Putamen (tissue), 1 donor: ENCODE results near the gene SETDB2.
"Not testable (repeated sequence)": the region's sequence is repeated elsewhere in the genome, so short reads cannot be mapped to it uniquely, and the experiment has no call there.

Experiments
- DNase-seq: peaks from one replicate; pipeline ENCODE4 v3.0.0-alpha.2; 2016; ENCODE audit warnings: low spot score

SETDB2 gene

DNA sequence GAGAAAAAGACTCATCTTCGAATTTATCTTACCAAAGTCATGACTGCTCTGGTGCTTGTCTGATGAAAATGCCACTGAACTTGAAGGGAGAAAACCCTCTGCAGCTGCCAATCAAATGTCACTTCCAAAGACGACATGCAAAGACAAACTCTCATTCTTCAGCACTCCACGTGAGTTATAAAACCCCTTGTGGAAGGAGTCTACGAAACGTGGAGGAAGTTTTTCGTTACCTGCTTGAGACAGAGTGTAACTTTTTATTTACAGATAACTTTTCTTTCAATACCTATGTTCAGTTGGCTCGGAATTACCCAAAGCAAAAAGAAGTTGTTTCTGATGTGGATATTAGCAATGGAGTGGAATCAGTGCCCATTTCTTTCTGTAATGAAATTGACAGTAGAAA, 32.5 kb downstream of the SETDB2 start:
- no peak for DNase-seq

GRCh38 chr13:49481788-49482187, 37.7 kb downstream of the SETDB2 start:
- no peak for DNase-seq

DNA sequence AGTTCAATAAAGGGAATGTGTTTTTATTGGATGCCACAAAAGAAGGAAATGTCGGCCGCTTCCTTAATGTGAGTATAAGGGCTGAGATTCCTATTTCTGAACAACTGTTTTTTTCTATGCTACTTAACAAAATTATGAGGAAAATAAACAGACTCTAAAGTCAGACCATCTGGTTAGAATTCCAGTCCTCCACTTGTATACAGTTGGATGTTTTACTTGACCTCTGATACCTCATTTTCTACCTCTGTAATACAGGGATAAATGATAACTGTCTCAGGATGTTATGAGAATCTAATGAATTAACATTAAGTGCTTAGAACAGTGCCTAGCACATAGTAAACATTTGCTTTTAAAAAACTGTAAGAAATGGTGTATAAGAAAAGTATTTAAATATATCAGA, 44.5 kb downstream of the SETDB2 start:
- DNase-seq: no peak

DNA sequence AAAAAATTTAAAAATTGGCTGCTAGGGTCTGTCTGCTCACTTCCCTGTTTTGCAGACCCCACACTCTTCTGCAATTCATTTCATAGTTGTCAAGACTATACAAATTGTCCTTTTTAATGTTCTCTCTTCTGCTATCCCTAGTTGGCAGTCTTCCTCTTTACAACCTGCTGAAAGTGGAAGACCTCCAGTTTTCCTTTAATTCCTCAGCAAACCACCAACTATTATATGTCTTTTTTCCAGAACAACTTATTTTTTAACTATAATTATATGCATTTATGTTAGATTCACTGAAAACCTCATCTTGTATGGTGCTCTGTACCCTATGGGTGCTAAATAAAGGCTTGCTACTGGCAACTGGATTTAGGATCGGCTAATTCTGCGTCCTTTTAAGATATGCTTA, 50.6 kb downstream of the SETDB2 start:
- no peak for DNase-seq

GRCh38 chr13:49495783-49496762, 52.0 kb downstream of the SETDB2 start, which contains the start of gene PHF11:
Gene PHF11 (plus strand): TSS chr13:49495953. CDS start chr13:49496002, 49 bp downstream.
- DNase-seq: peak; percentile 70

DNA sequence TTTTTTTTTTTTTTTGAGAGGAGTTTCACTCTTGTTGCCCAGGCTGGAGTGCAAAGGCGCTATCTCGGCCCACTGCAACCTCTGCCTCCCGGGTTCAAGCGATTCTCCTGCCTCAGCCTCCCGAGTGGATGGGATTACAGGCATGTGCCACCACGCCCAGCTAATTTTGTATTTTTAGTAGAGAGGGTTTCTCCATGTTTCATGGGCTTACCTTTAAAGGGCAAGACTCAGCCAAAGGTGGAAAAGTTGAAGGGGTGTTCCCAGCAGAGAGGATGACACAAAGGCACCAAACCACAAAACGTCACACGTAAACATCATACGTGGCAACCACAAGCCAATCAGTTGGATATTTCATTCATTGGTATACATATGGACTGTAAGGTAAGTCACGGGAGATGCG, 52.8 kb downstream of the SETDB2 start:
- DNase-seq: not testable (repeated sequence)

DNA sequence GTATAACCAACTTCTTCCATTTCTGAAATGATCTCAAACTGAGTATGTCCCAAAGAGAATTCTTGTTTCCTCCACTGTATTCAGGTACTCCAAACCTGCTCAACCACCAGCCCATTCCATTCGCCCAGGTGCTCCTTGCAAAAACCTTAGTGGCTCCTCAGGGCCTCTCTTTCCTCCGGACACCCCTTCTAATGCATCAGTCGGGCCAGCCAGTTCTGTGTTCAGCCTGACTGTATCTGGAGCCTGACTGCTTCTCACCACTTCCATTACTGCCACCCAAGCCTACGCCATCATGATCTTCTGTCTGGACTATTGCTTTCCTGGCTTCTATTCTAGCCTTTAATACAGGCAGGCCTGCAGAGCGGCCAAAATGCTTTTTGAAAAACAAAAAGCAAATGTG, 53.2 kb downstream of the SETDB2 start:
- DNase-seq: no peak

DNA sequence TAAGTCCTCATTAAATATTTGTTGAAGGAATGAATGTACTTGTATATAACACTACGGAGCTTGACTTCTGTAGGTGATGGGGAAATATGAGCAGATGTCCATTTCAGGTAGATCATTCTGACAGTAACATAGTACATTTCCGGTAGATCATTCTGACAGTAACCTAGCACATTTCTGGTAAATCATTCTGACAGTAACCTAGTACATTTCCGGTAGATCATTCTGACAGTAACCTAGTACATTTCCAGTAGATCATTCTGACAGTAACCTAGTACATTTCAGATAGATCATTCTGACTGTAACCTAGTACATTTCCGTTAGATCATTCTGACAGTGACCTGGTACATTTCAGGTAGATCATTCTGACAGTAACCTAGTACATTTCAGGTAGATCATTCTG, 54.1 kb downstream of the SETDB2 start:
- no peak for DNase-seq

GRCh38 chr13:49499889-49500660, 56.0 kb downstream of the SETDB2 start:
- DNase-seq: no peak

DNA sequence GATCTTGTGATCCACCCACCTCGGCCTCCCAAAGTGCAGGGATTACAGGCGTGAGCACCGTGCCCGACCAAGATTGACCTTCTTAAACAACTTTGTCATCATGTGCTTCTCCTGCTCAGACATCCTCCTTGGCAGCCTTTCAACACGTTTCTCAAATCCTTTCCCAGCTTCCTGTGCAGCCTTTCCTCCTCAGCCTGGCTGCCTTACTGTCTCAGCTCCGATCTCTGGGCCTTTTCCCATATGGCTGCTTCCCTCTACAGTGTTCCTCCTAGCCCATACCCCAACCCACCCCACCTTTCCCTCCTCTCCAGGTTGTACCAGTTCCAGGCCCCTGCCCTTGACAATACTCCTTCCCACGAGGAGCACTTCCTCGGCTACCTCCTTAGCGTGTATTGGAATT, 58.9 kb downstream of the SETDB2 start:
- DNase-seq: no peak

DNA sequence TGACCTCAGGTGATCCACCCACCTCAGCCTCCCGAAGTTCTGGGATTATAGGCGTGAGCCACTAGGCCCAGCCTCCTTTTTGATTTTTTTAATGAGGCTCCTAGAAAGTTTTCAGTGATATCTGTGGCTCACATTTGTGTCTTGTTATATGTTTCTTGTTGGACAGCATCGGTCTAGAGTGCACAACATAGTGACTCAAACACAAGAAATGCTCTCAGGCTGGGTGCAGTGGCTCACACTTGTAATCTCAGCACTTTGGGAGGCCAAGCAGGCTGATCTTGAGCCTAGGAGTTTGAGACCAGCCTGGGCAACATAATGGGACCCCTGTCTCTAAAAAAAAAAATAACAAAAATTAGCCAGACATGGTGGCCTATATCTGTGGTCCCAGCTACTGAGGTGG, 59.9 kb downstream of the SETDB2 start:
- DNase-seq: no peak

- DNase-seq: no peak
Measured at GRCh38 chr13:49512578-49512977, 68.5 kb downstream of the SETDB2 start.

DNA sequence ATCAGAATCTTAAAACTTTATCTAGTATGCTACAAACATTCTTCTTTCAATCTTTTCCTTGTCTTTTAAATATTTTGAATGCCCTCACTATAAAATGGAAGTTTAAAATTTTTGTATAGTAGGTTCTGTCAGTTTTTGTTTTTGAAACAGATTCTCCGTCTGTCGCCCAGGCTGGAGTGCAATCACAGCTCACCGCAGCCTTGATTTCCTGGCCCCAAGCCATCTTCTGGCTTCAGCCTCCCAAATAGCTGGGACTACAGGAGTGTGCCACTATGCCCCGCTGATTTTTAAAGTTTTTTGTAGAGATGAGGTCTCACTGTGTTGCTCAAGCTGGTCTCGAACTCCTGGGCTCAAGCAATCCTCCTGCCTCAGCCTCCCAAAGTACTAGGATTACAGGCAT, 72.4 kb downstream of the SETDB2 start:
- no peak for DNase-seq

DNA sequence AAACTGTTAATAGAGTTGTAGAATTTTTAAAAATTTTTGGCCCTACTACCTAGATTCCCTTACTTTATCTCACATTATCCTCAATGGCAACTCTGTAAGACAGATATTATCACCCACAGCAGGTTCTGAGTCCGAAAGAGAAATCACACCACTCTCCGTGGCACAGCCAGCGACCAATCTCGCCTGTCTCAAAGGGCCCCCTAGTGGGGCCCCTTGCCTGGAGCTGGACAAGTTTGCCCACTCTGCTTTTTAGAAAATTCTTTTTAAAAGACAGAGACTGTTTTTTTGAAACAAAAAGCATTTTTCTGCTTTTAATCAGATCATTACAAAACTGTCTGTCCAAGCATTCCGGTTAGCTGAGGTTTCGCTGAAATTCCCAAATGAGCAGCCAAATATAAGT, 73.4 kb downstream of the SETDB2 start:
- no peak for DNase-seq

DNA sequence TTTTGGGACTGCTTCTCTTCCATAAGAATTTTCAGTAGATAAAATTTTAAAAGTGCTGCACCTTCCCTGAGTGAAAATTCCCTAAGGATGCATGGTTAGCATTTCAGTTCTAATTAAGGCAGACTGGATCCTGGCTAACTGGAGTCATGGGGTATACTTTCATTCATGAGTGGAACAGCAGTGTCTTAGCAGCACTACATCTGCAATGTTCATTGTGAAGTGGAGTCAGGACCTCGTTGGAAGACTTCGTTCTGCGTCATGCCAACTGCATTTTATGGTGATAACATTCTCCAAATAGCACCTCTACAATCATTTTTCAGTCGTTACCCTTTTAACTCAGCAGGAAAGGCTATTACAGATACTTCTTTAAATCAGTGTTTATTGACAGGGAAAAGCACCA, 77.2 kb downstream of the SETDB2 start:
- DNase-seq: no peak

- no peak for DNase-seq
Measured at GRCh38 chr13:49524740-49525501, 80.8 kb downstream of the SETDB2 start.

- peak; percentile 33 for DNase-seq
Measured at GRCh38 chr13:49527123-49527522, 83.0 kb downstream of the SETDB2 start.

- no peak for DNase-seq
Measured at GRCh38 chr13:49528161-49528560, 84.1 kb downstream of the SETDB2 start.

- peak; percentile 39 for DNase-seq
Measured at GRCh38 chr13:49530457-49530856, 86.4 kb downstream of the SETDB2 start.

- no peak for DNase-seq
Measured at GRCh38 chr13:49532593-49532992, 88.5 kb downstream of the SETDB2 start.

GRCh38 chr13:49533011-49533410, 88.9 kb downstream of the SETDB2 start:
- DNase-seq: no peak

DNA sequence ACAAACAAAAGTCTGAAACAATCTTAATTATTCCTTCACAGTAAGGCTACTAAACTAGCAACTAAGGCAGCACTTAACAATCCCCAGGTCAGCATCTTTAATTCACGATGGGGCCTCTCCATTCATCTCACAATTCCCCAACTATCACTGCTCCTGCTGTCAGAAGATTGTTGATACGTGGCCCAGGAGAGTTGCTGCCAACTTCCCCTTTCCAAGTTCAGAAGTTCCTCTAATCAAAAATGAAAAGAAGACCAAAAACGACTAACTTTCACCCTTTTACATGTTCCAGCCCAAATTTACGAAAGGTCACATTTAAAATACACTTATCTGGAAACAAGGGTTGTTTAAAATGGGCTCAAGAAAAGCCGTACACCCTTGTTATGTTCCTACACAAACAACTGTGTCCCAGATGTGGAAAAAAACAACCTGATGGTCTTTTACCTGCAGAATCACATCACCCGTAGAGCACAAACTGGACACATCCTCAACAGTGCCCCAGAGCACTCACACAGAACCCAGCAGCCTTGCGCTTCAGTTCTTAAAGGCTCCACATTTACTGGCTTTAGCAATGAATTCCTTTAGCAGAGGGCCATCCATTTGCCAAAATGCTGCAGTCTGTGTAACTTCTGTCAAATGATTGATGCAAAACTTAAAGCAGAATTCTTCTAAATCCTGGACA, 89.7 kb downstream of the SETDB2 start:
- no peak for DNase-seq
